CD8-positive, alpha-beta memory T cell (primary cell): Measurements from ENCODE around the gene SLC36A2. TPM values are rescaled to one million over a fixed set of nuclear protein-coding genes. Genes with fewer than 3 reads are reported as not detected.
"Not testable (repeated sequence)": the region's sequence is repeated elsewhere in the genome, so short reads cannot be mapped to it uniquely, and the experiment has no call there.

Source experiments
- CTCF ChIA-PET: fragments of 350-600 bp; sonication (Branson Sonifier 250); formaldehyde crosslinking; loops from one replicate; lab custom pipeline; 2021; ENCODE audit warnings: antibody characterized with exemption; lab: Charles Lee
- POLR2A ChIA-PET: fragments of 350-600 bp; sonication (Branson Sonifier 250); formaldehyde crosslinking; loops from one replicate; lab custom pipeline; 2021; ENCODE audit warnings: antibody characterized with exemption; lab: Charles Lee
- DNase-seq, 5 donors: peaks; one replicate each; pipeline versions ENCODE4 v3.0.0 to v3.0.0-alpha.2; 2020 to 2022; ENCODE audit warnings: mixed read lengths in 1 of 5
- H3K27ac ChIP-seq: one replicate; pipeline ENCODE4 v1.7.0; 2013; ENCODE audit warnings: low read depth, mild to moderate bottlenecking, low read length, moderate library complexity
- H3K27me3 ChIP-seq: 2 replicates; pipeline ENCODE4 v1.7.0; 2013; ENCODE audit warnings: low read length, mild to moderate bottlenecking; ENCODE audit not compliant: insufficient read depth, poor library complexity, severe bottlenecking
- H3K36me3 ChIP-seq: 2 replicates; pipeline ENCODE4 v1.7.0; 2013; ENCODE audit warnings: mild to moderate bottlenecking, low read length, moderate library complexity; ENCODE audit not compliant: insufficient read depth
- H3K4me1 ChIP-seq: 2 replicates; pipeline ENCODE4 v1.7.0; 2013; ENCODE audit warnings: mild to moderate bottlenecking, low read length, moderate library complexity; ENCODE audit not compliant: insufficient read depth
- H3K4me3 ChIP-seq: 2 replicates; pipeline ENCODE4 v1.7.0; 2013; ENCODE audit warnings: mild to moderate bottlenecking, low read length
- H3K9me3 ChIP-seq: 2 replicates; pipeline ENCODE4 v1.7.0; 2013; ENCODE audit warnings: mild to moderate bottlenecking, low read length
- H3K27ac Mint-ChIP-seq, 8 donors: one replicate each; pipeline ENCODE4 v1.8.0; 2020 to 2021; ENCODE audit warnings: mixed read lengths in 8 of 8, mild to moderate bottlenecking in 6 of 8, inconsistent platforms in 3 of 8, moderate library complexity in 3 of 8
- H3K27me3 Mint-ChIP-seq, 2 donors: one replicate each; pipeline ENCODE4 v1.8.0; 2020 to 2021; ENCODE audit warnings: mixed read lengths in 2 of 2, mild to moderate bottlenecking in 1 of 2, moderate library complexity in 1 of 2
- H3K36me3 Mint-ChIP-seq, 3 donors: one replicate each; pipeline ENCODE4 v1.8.0; 2020 to 2021; ENCODE audit warnings: mixed read lengths in 3 of 3, inconsistent platforms in 1 of 3, mild to moderate bottlenecking in 1 of 3
- H3K4me1 Mint-ChIP-seq, 3 donors: one replicate each; pipeline ENCODE4 v1.8.0; 2020 to 2021; ENCODE audit warnings: mixed read lengths in 3 of 3, inconsistent platforms in 1 of 3, mild to moderate bottlenecking in 1 of 3
- H3K4me3 Mint-ChIP-seq, 7 donors: one replicate each; pipeline ENCODE4 v1.8.0; 2020 to 2021; ENCODE audit warnings: mixed read lengths in 7 of 7, mild to moderate bottlenecking in 6 of 7, moderate library complexity in 4 of 7, inconsistent platforms in 2 of 7
- H3K9me3 Mint-ChIP-seq, 5 donors: one replicate each; pipeline ENCODE4 v1.8.0; 2020 to 2022; ENCODE audit warnings: mixed read lengths in 5 of 5, mild to moderate bottlenecking in 3 of 5, moderate library complexity in 2 of 5, inconsistent platforms in 1 of 5
- polyA plus RNA-seq: library from polyadenylated mRNA; unstranded; fragments of 300-500 nt; fragmentation: Illumina TruSeq; gene quantifications from one replicate; pipeline ENCODE4 v1.2.3, GENCODE V29; 2021
- total RNA-seq, 2 experiments: library from RNA; stranded (reverse); gene quantifications; one replicate each; pipeline ENCODE4 v1.2.3, GENCODE V29; 2021

Gene SLC36A2
- total and polyA plus RNA-seq, 3 experiments from 2014 or later, result not detected

DNA sequence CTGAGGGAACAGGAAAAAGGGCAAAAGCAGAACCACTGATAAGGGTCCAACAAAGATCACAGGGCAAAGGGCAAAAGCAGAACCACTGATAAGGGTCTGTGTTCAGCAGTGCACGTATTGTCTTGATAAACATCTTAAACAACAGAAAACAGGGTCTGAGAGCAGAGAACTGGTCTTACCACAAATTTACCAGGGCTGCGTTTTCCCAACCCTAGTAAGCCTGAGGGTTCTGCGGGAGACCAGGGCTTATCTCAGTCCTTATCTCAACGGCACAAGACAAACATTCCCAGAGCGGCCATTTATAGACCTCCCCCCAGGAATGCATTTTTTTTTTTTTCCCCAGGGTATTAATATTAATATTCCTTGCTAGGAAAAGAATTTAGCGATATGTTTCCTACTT lies 19.7 kb upstream of the SLC36A2 start:
- H3K4me1 ChIP-seq, H3K36me3 ChIP-seq, H3K4me1 Mint-ChIP-seq, H3K4me3 ChIP-seq, DNase-seq, CTCF ChIA-PET, H3K27ac Mint-ChIP-seq, H3K27ac ChIP-seq, H3K27me3 ChIP-seq, H3K4me3 Mint-ChIP-seq, H3K9me3 ChIP-seq, POLR2A ChIA-PET: not testable (repeated sequence)
- Mint-ChIP-seq H3K9me3 (peaks cover 36 to 58% (median 53%) of the 10 kb centered on the region in 5 donors), H3K27me3 (peaks cover 11 to 32% of the 10 kb centered on the region in 2 donors), H3K36me3 (peaks cover 0 to 17% (median 0%) of the 10 kb centered on the region in 3 donors)

DNA sequence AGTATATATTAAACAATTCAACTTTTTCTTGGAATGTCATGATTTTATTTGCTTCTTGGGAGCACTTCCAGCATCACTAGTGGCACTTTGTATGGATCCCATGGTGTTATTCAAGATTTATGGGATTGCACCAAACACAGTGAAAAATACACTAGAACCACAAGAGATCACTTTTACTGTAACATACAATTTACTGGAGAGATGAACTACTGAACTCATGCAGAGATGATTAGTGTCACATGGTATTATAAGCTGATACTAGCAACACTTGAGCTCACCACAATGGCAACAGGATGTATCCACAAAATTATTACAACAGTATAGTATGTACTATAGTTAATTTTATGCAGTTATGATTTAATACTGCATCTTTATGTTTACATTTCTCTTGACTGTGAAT lies 16.3 kb upstream of the SLC36A2 start:
- H3K4me1 ChIP-seq, result no peaks in the 10 kb centered on the region
- H3K36me3 ChIP-seq, result no peaks in the 10 kb centered on the region
- Mint-ChIP-seq H3K4me1 (no peaks in the 10 kb centered on the region), H3K36me3 (peaks cover 0 to 17% (median 0%) of the 10 kb centered on the region in 3 donors), H3K27ac (no peak overlapping the region), H3K9me3 (peaks cover 41 to 61% (median 53%) of the 10 kb centered on the region in 5 donors), H3K27me3 (peaks cover 13 to 27% of the 10 kb centered on the region in 2 donors), H3K4me3 (no peak overlapping the region)
- H3K27ac ChIP-seq, result no peak overlapping the region
- DNase-seq, result no peak
- ChIA-PET CTCF (no interaction called here), POLR2A (no interaction called here)
- H3K27me3 ChIP-seq, result no peaks in the 10 kb centered on the region
- peaks cover 6% of the 10 kb centered on the region for H3K9me3 ChIP-seq
- H3K4me3 ChIP-seq, result no peak overlapping the region

DNA sequence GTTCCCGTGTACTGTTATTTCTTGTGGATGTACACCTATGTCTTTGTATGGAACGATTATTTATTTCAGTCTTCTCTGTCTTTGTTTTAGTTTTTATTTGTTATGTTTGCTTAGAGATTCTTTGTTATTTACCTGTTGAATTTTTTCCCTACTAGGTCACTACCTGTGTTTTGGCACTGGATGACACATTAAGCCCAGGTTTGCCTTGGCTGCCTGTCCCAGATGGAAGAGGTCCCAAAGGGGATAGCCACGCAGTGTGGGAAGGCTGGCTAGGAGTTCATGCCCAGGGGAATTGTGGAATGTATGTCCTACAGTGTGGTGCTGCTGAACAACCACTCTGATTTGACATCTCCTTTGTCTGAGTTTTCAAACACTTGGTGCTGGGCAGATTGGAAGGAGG lies 15.6 kb upstream of the SLC36A2 start:
- CTCF ChIA-PET, result no interaction called here
- POLR2A ChIA-PET, result no interaction called here
- H3K36me3 Mint-ChIP-seq, result peaks cover 0 to 17% (median 0%) of the 10 kb centered on the region in 3 donors
- Histone ChIP-seq H3K27me3 (no peaks in the 10 kb centered on the region), H3K4me1 (no peaks in the 10 kb centered on the region), H3K4me3 (no peak overlapping the region), H3K9me3 (no peaks in the 10 kb centered on the region), H3K27ac (no peak overlapping the region), H3K36me3 (no peaks in the 10 kb centered on the region)
- H3K4me1 Mint-ChIP-seq, result no peaks in the 10 kb centered on the region
- no peak for DNase-seq
- peaks cover 13 to 27% of the 10 kb centered on the region in 2 donors for H3K27me3 Mint-ChIP-seq
- no peak overlapping the region for H3K27ac Mint-ChIP-seq
- H3K4me3 Mint-ChIP-seq, result no peak overlapping the region
- peaks cover 37 to 54% (median 46%) of the 10 kb centered on the region in 5 donors for H3K9me3 Mint-ChIP-seq

DNA sequence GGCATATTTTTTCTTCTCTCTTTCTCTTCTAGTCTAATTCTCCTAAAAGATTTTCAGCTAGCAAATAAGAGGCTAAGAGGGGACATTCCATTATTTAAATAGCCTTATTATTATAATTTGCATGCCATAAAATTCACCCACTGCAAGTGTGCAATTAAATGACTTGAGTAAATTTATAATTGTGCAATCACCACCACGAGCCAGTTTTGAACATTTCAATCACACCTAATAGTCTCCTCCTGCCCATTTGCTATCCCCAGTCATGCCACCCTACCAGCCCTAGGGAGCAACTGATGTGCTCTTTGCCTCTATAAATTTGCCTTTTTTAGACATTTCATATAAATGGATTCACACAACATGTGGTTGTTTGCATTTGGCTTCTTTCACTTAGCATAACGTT lies 12.0 kb upstream of the SLC36A2 start:
- peaks cover 11 to 26% (median 20%) of the 10 kb centered on the region in 5 donors for H3K9me3 Mint-ChIP-seq
- CTCF ChIA-PET, result no interaction called here
- no peaks in the 10 kb centered on the region for H3K36me3 ChIP-seq
- peaks cover 3 to 22% of the 10 kb centered on the region in 2 donors for H3K27me3 Mint-ChIP-seq
- no peaks in the 10 kb centered on the region for H3K27me3 ChIP-seq
- no peaks in the 10 kb centered on the region for H3K4me1 ChIP-seq
- no peak overlapping the region for H3K27ac ChIP-seq
- no peak for DNase-seq
- no peak overlapping the region for H3K4me3 Mint-ChIP-seq
- H3K27ac Mint-ChIP-seq, result no peak overlapping the region
- no peaks in the 10 kb centered on the region for H3K9me3 ChIP-seq
- POLR2A ChIA-PET, result no interaction called here
- H3K4me3 ChIP-seq, result no peak overlapping the region
- no peaks in the 10 kb centered on the region for H3K36me3 Mint-ChIP-seq
- H3K4me1 Mint-ChIP-seq, result no peaks in the 10 kb centered on the region

DNA sequence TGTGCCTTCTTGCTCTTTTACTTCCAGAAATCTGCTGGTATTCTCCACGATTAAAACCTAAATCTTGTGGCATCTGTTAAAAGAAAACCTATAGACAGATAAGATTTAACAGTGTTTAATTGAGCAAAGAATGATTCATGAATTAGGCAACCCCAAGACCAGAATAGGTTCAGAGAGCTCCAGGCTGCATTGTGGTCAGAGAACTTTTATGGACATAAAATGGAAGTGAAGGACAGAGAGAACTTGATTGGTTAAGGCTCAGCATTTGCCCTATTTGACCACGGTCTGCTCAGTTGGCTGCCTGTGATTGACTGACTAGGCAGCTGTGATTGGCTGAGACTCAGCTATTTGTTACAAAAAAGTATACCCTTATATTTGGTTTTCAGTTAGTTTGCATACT lies 10.4 kb upstream of the SLC36A2 start:
- no peak for DNase-seq
- H3K4me3 Mint-ChIP-seq, result no peak overlapping the region
- Histone ChIP-seq H3K4me1 (no peaks in the 10 kb centered on the region), H3K27me3 (no peaks in the 10 kb centered on the region), H3K9me3 (no peaks in the 10 kb centered on the region), H3K36me3 (no peaks in the 10 kb centered on the region), H3K4me3 (no peak overlapping the region), H3K27ac (no peak overlapping the region)
- no peak overlapping the region for H3K27ac Mint-ChIP-seq
- H3K27me3 Mint-ChIP-seq, result peaks cover 3 to 19% of the 10 kb centered on the region in 2 donors
- H3K36me3 Mint-ChIP-seq, result no peaks in the 10 kb centered on the region
- H3K4me1 Mint-ChIP-seq, result no peaks in the 10 kb centered on the region
- peaks cover 7 to 17% (median 12%) of the 10 kb centered on the region in 5 donors for H3K9me3 Mint-ChIP-seq
- POLR2A ChIA-PET, result no interaction called here
- CTCF ChIA-PET, result interaction anchor here (2.0 kb wide), 1 partner anchor 10 kb away, joined by 4 read pairs; the partner anchor contains the start of gene SLC36A2

- Histone ChIP-seq H3K9me3 (no peaks in the 10 kb centered on the region), H3K27ac (no peak overlapping the region), H3K4me1 (no peaks in the 10 kb centered on the region), H3K36me3 (no peaks in the 10 kb centered on the region), H3K4me3 (no peak overlapping the region), H3K27me3 (no peaks in the 10 kb centered on the region)
- Mint-ChIP-seq H3K27ac (no peak overlapping the region), H3K4me1 (no peaks in the 10 kb centered on the region), H3K36me3 (no peaks in the 10 kb centered on the region), H3K4me3 (no peak overlapping the region), H3K27me3 (peaks cover 4 to 24% of the 10 kb centered on the region in 2 donors), H3K9me3 (peaks cover 5 to 10% (median 8%) of the 10 kb centered on the region in 5 donors)
- ChIA-PET CTCF (interaction anchor here (2.0 kb wide), 1 partner anchor 9 kb away, joined by 4 read pairs; the partner anchor contains the start of gene SLC36A2), POLR2A (no interaction called here)
- DNase-seq, result no peak
These were observed 9.7 kb upstream of the SLC36A2 start for GRCh38 chr5:151357097-151357496.

- H3K4me1 ChIP-seq, result no peaks in the 10 kb centered on the region
- H3K36me3 ChIP-seq, result no peaks in the 10 kb centered on the region
- no peak overlapping the region for H3K4me3 ChIP-seq
- H3K27ac ChIP-seq, result no peak overlapping the region
- Mint-ChIP-seq H3K27me3 (peaks cover 11 to 57% of the 10 kb centered on the region in 2 donors), H3K4me1 (no peaks in the 10 kb centered on the region), H3K36me3 (no peaks in the 10 kb centered on the region), H3K9me3 (no peaks in the 10 kb centered on the region), H3K27ac (no peak overlapping the region), H3K4me3 (no peak overlapping the region)
- ChIA-PET POLR2A (no interaction called here), CTCF (no interaction called here)
- DNase-seq, result no peak
- no peaks in the 10 kb centered on the region for H3K9me3 ChIP-seq
- no peaks in the 10 kb centered on the region for H3K27me3 ChIP-seq
These were observed 4.3 kb upstream of the SLC36A2 start for GRCh38 chr5:151351671-151352070.

DNA sequence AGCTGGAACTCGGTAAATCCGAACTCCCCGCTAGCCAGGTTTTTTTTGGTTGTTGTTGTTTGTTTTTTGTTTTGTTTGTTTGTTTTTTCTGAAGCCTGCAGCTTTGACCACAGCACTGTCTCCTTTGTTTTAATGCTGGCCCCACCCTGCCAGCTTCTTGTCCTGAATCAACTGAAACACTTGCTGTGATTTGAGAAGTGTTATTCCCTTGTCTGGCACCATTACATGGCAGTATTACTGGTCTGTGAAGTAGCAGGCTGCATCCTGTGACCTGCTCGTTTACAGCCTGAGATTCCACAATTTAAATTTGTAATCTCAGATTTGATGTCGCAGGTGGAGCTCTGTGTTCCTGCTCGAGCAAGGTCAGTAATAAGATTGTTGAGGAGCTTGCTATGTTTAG lies 1.4 kb upstream of the SLC36A2 start:
- no peak overlapping the region for H3K27ac Mint-ChIP-seq
- no peaks in the 10 kb centered on the region for H3K36me3 ChIP-seq
- H3K4me1 ChIP-seq, result no peaks in the 10 kb centered on the region
- H3K27me3 ChIP-seq, result no peaks in the 10 kb centered on the region
- H3K27ac ChIP-seq, result no peak overlapping the region
- no peaks in the 10 kb centered on the region for H3K4me1 Mint-ChIP-seq
- H3K4me3 Mint-ChIP-seq, result no peak overlapping the region
- ChIA-PET CTCF (interaction anchor here (1.2 to 2.1 kb wide), 2 partner anchors 8 to 13 kb away, joined by 3 to 4 read pairs; no protein-coding TSS in a partner anchor), POLR2A (no interaction called here)
- DNase-seq, result no peak
- peaks cover 16 to 69% of the 10 kb centered on the region in 2 donors for H3K27me3 Mint-ChIP-seq
- no peaks in the 10 kb centered on the region for H3K36me3 Mint-ChIP-seq
- H3K4me3 ChIP-seq, result no peak overlapping the region
- H3K9me3 ChIP-seq, result no peaks in the 10 kb centered on the region
- H3K9me3 Mint-ChIP-seq, result no peaks in the 10 kb centered on the region
